Lung (tissue), 12 donors: ENCODE data around the gene B3GNT5. TPM values are rescaled to one million over a fixed set of nuclear protein-coding genes. Genes with fewer than 3 reads are reported as not detected.

Experiments used
- ATAC-seq: fragments of 200-7000 bp; cut with Tn5 transposase; one replicate; pipeline ENCODE4 v1.9.1; 2020; ENCODE audit warnings: moderate number of reproducible peaks; ENCODE audit not compliant: insufficient read depth, low FRiP score
- DNase-seq, 3 donors: peaks; one replicate each; pipeline ENCODE4 v3.0.0-alpha.2; 2013 to 2017
- H3K27ac ChIP-seq, 2 donors: one replicate each; pipeline ENCODE4 v1.5.1; 2013; ENCODE audit warnings: mild to moderate bottlenecking in 2 of 2, moderate library complexity in 2 of 2, control low read depth in 1 of 2, inconsistent platforms in 1 of 2, low read depth in 1 of 2, low read length in 1 of 2
- H3K27me3 ChIP-seq, 3 donors: one replicate each; pipeline ENCODE4 v1.5.1; 2013; ENCODE audit warnings: low read length in 2 of 3; ENCODE audit not compliant: control insufficient read depth in 3 of 3, insufficient read depth in 3 of 3
- H3K36me3 ChIP-seq, 4 donors: one replicate each; pipeline ENCODE4 v1.5.1; 2013; ENCODE audit warnings: low read length in 4 of 4, mild to moderate bottlenecking in 1 of 4, moderate library complexity in 1 of 4; ENCODE audit not compliant: control insufficient read depth in 4 of 4, insufficient read depth in 4 of 4
- H3K4me1 ChIP-seq, 5 donors: one replicate each; pipeline ENCODE4 v1.5.1; 2013; ENCODE audit warnings: low read length in 5 of 5, mild to moderate bottlenecking in 2 of 5, moderate library complexity in 1 of 5; ENCODE audit not compliant: control insufficient read depth in 5 of 5, insufficient read depth in 5 of 5
- H3K4me3 ChIP-seq: one replicate; pipeline ENCODE4 v1.5.1; 2013; ENCODE audit warnings: mild to moderate bottlenecking, control low read depth, moderate library complexity
- H3K9ac ChIP-seq, 2 donors: one replicate each; pipeline ENCODE4 v1.5.1; 2013; ENCODE audit warnings: low read length in 2 of 2, control low read depth in 1 of 2; ENCODE audit not compliant: insufficient read depth in 1 of 2
- H3K9me3 ChIP-seq, 4 donors: one replicate each; pipeline ENCODE4 v1.5.1; 2013; ENCODE audit warnings: low read length in 3 of 4, mild to moderate bottlenecking in 1 of 4, moderate library complexity in 1 of 4; ENCODE audit not compliant: control insufficient read depth in 4 of 4, insufficient read depth in 3 of 4
- CTCF ChIP-seq: IDR thresholded peaks from 2 replicates; pipeline ENCODE4 v1.5.1; 2012; ENCODE audit warnings: mild to moderate bottlenecking; ENCODE audit errors: control extremely low read depth, extremely low read depth
- WGBS, 2 donors: extraction: QIAGEN DNeasy Blood & Tissue Kit; methylation state at CpG; one replicate each; pipeline ENCODE4 v1.1.7; 2013; 5-methylcytosine and 5-hydroxymethylcytosine counted together
- polyA plus RNA-seq, 2 donors: library from polyadenylated mRNA; stranded (reverse); fragments of 200-250 nt; gene quantifications; one replicate each; pipeline ENCODE4 v1.2.1, GENCODE V29; 2013
- total RNA-seq, 2 donors: library from RNA; depleted of rRNA in 1 of 2; stranded (reverse); fragments of >200 nt in 1 of 2; gene quantifications; one replicate each; pipeline ENCODE4 v1.2.1, GENCODE V29; 2014 to 2021
- donor health status: control.
- donor health status: control.
- donor health status: Bipolar disorder and iron deficiency.
- donor health status: healthy.
- donor health status: DM: yes; HTN: yes; CAD: no.

Gene B3GNT5
- total and polyA plus RNA-seq, 4 donors: 13.5 to 43.1 (median 26.8) TPM

DNA sequence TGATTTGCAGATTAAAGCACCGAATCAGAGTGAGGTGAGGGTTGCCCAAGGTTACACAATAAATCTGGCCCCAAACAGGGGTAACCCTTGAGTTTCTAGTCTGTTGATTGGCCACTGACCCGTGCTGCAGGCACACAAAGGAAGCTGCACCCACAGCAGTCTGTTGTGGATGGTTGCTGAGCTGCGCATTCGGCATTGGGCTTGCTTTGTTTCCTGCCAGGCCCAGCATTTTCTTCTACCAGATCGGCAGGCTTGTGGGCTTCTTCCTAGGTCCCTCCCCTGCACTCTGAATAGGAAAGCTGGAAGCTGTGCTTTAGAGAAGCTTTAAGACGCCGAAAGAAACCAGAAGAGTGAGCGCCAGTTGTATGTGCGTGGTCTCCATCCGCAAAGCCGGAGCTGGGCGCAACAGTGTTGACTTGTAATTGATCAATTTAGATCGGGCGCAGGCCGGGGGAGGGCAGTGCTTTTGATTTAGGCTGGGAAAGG lies 12.1 kb downstream of the B3GNT5 start:
- 50 to 57% methylated on average over 15 of the region's 15 CpGs for WGBS, 2 donors

DNA sequence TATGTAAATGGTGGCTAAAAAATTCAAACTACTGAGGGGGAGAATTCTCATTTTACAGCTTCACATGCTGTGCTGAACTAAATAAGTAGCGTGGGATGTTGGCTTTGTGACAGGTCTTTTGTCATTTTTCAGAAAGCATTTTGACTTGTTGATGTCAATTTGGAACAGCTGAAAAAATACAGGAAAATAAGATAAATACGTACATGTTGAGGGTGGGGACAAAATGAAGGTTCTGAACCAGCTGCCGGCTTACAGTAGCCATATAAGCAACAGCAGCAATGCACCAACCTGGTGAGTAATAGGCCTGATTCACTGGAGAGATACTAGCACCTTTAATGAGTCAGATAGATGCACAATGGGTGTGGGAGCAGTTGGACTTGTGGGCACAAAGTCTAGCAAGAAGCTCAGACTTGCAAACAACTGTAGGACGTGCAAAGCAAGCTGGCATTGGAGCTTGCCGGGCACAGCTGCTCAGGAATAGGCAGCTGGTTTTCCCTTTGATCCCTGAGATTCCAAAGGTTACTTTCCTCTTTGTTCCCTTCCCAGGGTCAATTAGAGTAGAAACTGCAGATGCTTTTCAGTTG lies 12.9 kb downstream of the B3GNT5 start:
- Histone ChIP-seq H3K4me3 (no peak overlapping the region), H3K36me3 (peaks cover 2 to 8% (median 6%) of the 10 kb centered on the region in 4 donors), H3K4me1 (peaks cover 2 to 23% (median 9%) of the 10 kb centered on the region in 5 donors), H3K9me3 (no peaks in the 10 kb centered on the region), H3K9ac (no peak overlapping the region), H3K27me3 (no peaks in the 10 kb centered on the region), H3K27ac (no peak overlapping the region)
- DNase-seq: no peak
- ATAC-seq: no peak
- WGBS, 2 donors: 66 to 77% methylated on average over 5 of the region's 5 CpGs
- TF ChIP-seq CTCF: no peak

More for the DNA sequence above, 12.1 kb downstream of the B3GNT5 start:
- Histone ChIP-seq H3K27me3 (no peaks in the 10 kb centered on the region), H3K9ac (peak overlapping the region in 1 of 2 donors; percentile 52), H3K4me1 (peaks cover 2 to 26% (median 9%) of the 10 kb centered on the region in 5 donors), H3K27ac (peak overlapping the region in 1 of 2 donors; percentile 35), H3K4me3 (no peak overlapping the region), H3K36me3 (peaks cover 0 to 5% (median 3%) of the 10 kb centered on the region in 4 donors), H3K9me3 (no peaks in the 10 kb centered on the region)
- TF ChIP-seq CTCF: no peak
- ATAC-seq (no peak), DNase-seq (peak; percentile 56 to 66 (median 66))

GRCh38 chr3:183266454-183266853 lies 13.4 kb downstream of the B3GNT5 start:
- no peak for ATAC-seq
- WGBS, 2 donors: 80 to 81% methylated on average over 3 of the region's 3 CpGs
- peaks cover 2 to 22% (median 9%) of the 10 kb centered on the region in 5 donors for H3K4me1 ChIP-seq
- H3K9me3 ChIP-seq: no peaks in the 10 kb centered on the region
- H3K36me3 ChIP-seq: peaks cover 2 to 8% (median 6%) of the 10 kb centered on the region in 4 donors
- no peak overlapping the region for H3K27ac ChIP-seq
- no peak overlapping the region for H3K4me3 ChIP-seq
- TF ChIP-seq CTCF: no peak
- H3K9ac ChIP-seq: no peak overlapping the region
- no peak for DNase-seq
- H3K27me3 ChIP-seq: no peaks in the 10 kb centered on the region
